ENCODE measurements around the gene DLG4.

Gene DLG4

GRCh38 chr17:7144213-7144612 is 75.4 kb downstream of the DLG4 start:
- DNase-seq: no peak

DNA sequence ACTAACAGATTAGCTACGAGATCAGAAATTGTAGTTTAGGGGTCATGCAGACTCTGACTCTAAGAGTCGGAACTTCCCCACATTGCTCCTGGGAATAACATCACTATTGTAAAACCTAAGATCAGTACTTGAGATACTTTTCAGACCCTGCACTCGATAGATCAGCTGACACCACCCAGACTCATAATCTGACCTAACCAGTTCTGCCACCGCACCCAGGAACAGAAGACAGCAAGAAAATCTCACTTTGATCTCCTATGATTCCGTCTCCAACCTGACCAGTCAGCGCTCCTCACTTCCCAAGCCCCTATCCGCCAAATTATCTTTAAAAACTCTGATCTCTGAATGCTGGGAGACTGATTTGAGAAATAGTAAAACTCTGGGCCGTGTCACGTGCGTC is 77.8 kb downstream of the DLG4 start:
- no peak for DNase-seq

- DNase-seq: no peak
These were observed 80.2 kb downstream of the DLG4 start for GRCh38 chr17:7139400-7139799.

DNA sequence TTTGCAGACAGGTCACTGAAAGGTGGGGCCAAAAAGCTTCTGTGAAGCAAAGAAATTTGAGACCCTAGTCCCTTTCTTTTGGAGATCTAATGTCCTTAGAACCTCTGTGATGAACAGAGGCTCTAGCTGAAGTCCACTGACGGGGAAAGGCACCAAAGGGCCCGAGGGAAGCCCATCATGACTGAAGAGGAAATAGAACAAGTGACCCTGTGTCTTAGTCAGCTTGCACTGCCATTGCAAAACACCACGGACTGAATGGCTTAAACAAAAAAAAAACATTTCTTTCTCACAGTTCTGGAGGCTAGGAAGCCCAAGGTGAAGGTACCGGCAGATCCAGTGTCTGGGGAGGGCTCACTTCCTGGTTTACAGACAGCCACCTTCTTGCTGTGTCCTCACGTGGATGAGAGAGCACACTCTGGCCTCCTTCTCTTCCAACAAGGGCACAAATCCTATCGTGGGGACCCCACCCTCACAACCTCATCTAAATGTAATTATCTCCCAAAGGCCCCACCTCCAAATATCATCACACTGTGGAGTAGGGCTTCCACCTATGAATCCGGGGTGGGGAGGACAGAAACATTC is 80.7 kb downstream of the DLG4 start:
- DNase-seq: no peak

- DNase-seq: no peak
These were observed 82.3 kb downstream of the DLG4 start for GRCh38 chr17:7137171-7137943.

Data from T-helper 9 cell (primary cell).